Measurements from ENCODE around the gene CHEK1.

DNA sequence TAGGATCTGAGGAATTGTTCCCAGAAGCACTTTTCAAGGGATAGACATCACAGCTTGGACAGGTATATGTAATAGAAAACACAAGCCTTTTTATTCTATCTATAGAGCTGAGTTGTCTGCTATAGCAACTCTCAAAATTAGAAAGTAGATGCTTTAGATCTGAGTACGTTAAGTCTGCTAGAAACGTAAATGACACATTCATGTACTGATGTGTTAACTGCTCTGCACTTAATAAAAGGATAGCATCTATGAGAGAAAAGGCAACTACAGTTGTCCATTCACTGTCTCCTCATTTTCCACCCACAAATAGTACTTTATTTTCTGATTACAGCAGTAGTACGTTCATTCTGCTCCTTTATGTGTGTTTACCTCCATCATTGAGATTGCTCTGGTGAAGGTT is 38.3 kb upstream of the CHEK1 start:
- TF ChIP-seq, protein P1, sequence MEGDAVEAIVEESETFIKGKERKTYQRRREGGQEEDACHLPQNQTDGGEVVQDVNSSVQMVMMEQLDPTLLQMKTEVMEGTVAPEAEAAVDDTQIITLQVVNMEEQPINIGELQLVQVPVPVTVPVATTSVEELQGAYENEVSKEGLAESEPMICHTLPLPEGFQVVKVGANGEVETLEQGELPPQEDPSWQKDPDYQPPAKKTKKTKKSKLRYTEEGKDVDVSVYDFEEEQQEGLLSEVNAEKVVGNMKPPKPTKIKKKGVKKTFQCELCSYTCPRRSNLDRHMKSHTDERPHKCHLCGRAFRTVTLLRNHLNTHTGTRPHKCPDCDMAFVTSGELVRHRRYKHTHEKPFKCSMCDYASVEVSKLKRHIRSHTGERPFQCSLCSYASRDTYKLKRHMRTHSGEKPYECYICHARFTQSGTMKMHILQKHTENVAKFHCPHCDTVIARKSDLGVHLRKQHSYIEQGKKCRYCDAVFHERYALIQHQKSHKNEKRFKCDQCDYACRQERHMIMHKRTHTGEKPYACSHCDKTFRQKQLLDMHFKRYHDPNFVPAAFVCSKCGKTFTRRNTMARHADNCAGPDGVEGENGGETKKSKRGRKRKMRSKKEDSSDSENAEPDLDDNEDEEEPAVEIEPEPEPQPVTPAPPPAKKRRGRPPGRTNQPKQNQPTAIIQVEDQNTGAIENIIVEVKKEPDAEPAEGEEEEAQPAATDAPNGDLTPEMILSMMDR (IDR thresholded peaks at IDR 0.05 in 4 of 5, conservative IDR thresholded peaks at IDR 0.05 in 1 of 5), result no peak
- no peak for TF ChIP-seq POLR2A (IDR thresholded peaks at IDR 0.05)
